A673 (cell line): ENCODE measurements around the gene ZNF619.

Experiments
- EZH2 ChIP-seq: fragments of 200-600 bp; sonication (generic); IDR thresholded peaks from 2 replicates; pipeline ENCODE4 v1.6.1; 2017; ENCODE audit warnings: borderline replicate concordance, low read depth, mild to moderate bottlenecking, mixed read lengths, antibody characterized with exemption, low read length; ENCODE audit not compliant: poor library complexity, severe bottlenecking
- TF ChIP-seq, protein P1 (sequence below): fragments of 300-800, 200-600 bp; sonication (generic); conservative IDR thresholded peaks from 2 replicates; pipeline ENCODE4 v1.5.1; 2017; ENCODE audit warnings: low read depth, mild to moderate bottlenecking, antibody characterized with exemption, low read length, moderate library complexity, mixed read lengths

DNA sequence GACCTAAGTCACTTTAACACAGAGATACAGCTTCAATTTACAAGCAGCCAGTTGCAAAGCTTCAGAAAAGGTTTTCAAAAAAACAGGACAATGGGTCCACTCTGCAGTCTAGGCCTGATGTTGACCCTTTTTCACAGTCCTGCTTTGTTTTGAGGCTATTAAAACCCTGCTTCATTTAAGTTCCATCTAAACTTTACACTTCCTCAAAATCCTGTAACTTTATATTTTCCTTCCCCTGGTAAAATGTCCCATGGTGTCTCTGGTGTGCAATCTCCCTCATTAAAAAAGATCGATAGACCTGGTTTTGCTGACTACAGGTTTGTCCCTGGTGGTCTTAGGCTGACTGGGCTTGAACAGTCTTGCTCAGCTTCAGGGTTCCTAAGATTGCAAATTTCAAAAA lies 24.9 kb upstream of the ZNF619 start:
- TF ChIP-seq, protein P1, sequence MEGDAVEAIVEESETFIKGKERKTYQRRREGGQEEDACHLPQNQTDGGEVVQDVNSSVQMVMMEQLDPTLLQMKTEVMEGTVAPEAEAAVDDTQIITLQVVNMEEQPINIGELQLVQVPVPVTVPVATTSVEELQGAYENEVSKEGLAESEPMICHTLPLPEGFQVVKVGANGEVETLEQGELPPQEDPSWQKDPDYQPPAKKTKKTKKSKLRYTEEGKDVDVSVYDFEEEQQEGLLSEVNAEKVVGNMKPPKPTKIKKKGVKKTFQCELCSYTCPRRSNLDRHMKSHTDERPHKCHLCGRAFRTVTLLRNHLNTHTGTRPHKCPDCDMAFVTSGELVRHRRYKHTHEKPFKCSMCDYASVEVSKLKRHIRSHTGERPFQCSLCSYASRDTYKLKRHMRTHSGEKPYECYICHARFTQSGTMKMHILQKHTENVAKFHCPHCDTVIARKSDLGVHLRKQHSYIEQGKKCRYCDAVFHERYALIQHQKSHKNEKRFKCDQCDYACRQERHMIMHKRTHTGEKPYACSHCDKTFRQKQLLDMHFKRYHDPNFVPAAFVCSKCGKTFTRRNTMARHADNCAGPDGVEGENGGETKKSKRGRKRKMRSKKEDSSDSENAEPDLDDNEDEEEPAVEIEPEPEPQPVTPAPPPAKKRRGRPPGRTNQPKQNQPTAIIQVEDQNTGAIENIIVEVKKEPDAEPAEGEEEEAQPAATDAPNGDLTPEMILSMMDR: no peak
- TF ChIP-seq EZH2: no peak
